WTC11 (cell line): ENCODE data around the gene ZBTB4. TPM values are rescaled to one million over a fixed set of nuclear protein-coding genes. Genes with fewer than 3 reads are reported as not detected.
"Not testable (repeated sequence)": the region's sequence is repeated elsewhere in the genome, so short reads cannot be mapped to it uniquely, and the experiment has no call there.

Source experiments
- ATAC-seq: fragments of 200-7000 bp; cut with Tn5 transposase; 2 replicates; pipeline ENCODE4 v1.10.0; 2021; ENCODE audit warnings: mild to moderate bottlenecking, moderate library complexity
- CTCF ChIA-PET: fragments of 300-600 bp; sonication (Branson Sonifier 250); formaldehyde crosslinking; loops from one replicate; lab custom pipeline; 2021; ENCODE audit warnings: antibody characterized with exemption; lab: Charles Lee
- POLR2A ChIA-PET: fragments of 350-600 bp; sonication (Branson Sonifier 250); formaldehyde crosslinking; loops from one replicate; lab custom pipeline; 2021; ENCODE audit warnings: antibody characterized with exemption; lab: Charles Lee
- DNase-seq: peaks from one replicate; pipeline ENCODE4 v3.0.0; 2021; ENCODE audit warnings: low spot score
- H3K27ac Mint-ChIP-seq: 2 replicates; pipeline ENCODE4 v1.8.0; 2021; ENCODE audit warnings: mixed read lengths
- H3K27me3 Mint-ChIP-seq: 2 replicates; pipeline ENCODE4 v1.8.0; 2021; ENCODE audit warnings: low read depth, mild to moderate bottlenecking, moderate library complexity, mixed read lengths
- H3K36me3 Mint-ChIP-seq: 2 replicates; pipeline ENCODE4 v1.8.0; 2021; ENCODE audit warnings: mixed read lengths
- H3K4me1 Mint-ChIP-seq: 2 replicates; pipeline ENCODE4 v1.8.0; 2022; ENCODE audit warnings: mixed read lengths
- H3K4me3 Mint-ChIP-seq: 2 replicates; pipeline ENCODE4 v1.8.0; 2021; ENCODE audit warnings: mild to moderate bottlenecking, moderate library complexity, mixed read lengths
- H3K9me3 Mint-ChIP-seq: 2 replicates; pipeline ENCODE4 v1.8.0; 2021; ENCODE audit warnings: mixed read lengths
- CTCF ChIP-seq: fragments of 200-600 bp; IDR thresholded peaks from 2 replicates; pipeline ENCODE4 v1.8.0; 2022; ENCODE audit warnings: antibody characterized with exemption
- GRHL2 ChIP-seq: fragments of 250-450 bp; sonication (Bioruptor Pico); IDR thresholded peaks from 2 replicates; pipeline ENCODE4 v1.8.0; 2022; ENCODE audit warnings: mild to moderate bottlenecking, moderate library complexity; ENCODE audit not compliant: insufficient replicate concordance, severe bottlenecking
- IRF2 ChIP-seq: sonication (generic); formaldehyde crosslinking; IDR thresholded peaks from 2 replicates; pipeline ENCODE4 v1.8.0; 2022; ENCODE audit warnings: low read depth, missing genetic modification reagents, borderline replicate concordance
- KAT7 ChIP-seq: sonication (generic); formaldehyde crosslinking; IDR thresholded peaks from 2 replicates; pipeline ENCODE4 v1.8.1; 2023; ENCODE audit warnings: missing genetic modification reagents, mild to moderate bottlenecking, borderline replicate concordance
- MLX ChIP-seq: sonication (generic); formaldehyde crosslinking; IDR thresholded peaks from 2 replicates; pipeline ENCODE4 v1.8.1; 2023; ENCODE audit warnings: mild to moderate bottlenecking, missing genetic modification reagents, moderate library complexity
- MYBL2 ChIP-seq: sonication (generic); formaldehyde crosslinking; IDR thresholded peaks from 2 replicates; pipeline ENCODE4 v1.8.1; 2023; ENCODE audit warnings: mild to moderate bottlenecking, moderate library complexity, missing genetic modification reagents
- NFATC4 ChIP-seq: fragments of 250-450 bp; sonication (Bioruptor Pico); IDR thresholded peaks from 2 replicates; pipeline ENCODE4 v1.9.0; 2021; ENCODE audit warnings: mild to moderate bottlenecking
- NFE2L1 ChIP-seq: sonication (generic); formaldehyde crosslinking; IDR thresholded peaks from 2 replicates; pipeline ENCODE4 v1.8.1; 2023; ENCODE audit warnings: missing genetic modification reagents
- PREB ChIP-seq: sonication (generic); formaldehyde crosslinking; IDR thresholded peaks from 2 replicates; pipeline ENCODE4 v1.8.1; 2022; ENCODE audit warnings: mild to moderate bottlenecking, missing genetic modification reagents, moderate library complexity, borderline replicate concordance
- RELA ChIP-seq: sonication (generic); formaldehyde crosslinking; IDR thresholded peaks from 2 replicates; pipeline ENCODE4 v1.8.1; 2022; ENCODE audit warnings: missing genetic modification reagents, mild to moderate bottlenecking, borderline replicate concordance
- SMAD3 ChIP-seq: sonication (generic); formaldehyde crosslinking; IDR thresholded peaks from 2 replicates; pipeline ENCODE4 v1.8.0; 2022; ENCODE audit warnings: missing genetic modification reagents, mild to moderate bottlenecking, borderline replicate concordance
- USF2 ChIP-seq: sonication (generic); formaldehyde crosslinking; IDR thresholded peaks from 2 replicates; pipeline ENCODE4 v1.8.1; 2023; ENCODE audit warnings: mild to moderate bottlenecking, missing genetic modification reagents, moderate library complexity
- ZNF121 ChIP-seq: sonication (generic); formaldehyde crosslinking; IDR thresholded peaks from 2 replicates; pipeline ENCODE4 v1.8.0; 2023; ENCODE audit warnings: missing genetic modification reagents
- ZNF138 ChIP-seq: sonication (generic); formaldehyde crosslinking; conservative IDR thresholded peaks from 2 replicates; pipeline ENCODE4 v1.8.1; 2022; ENCODE audit warnings: mild to moderate bottlenecking, moderate library complexity, missing genetic modification reagents
- ZNF232 ChIP-seq: sonication (generic); formaldehyde crosslinking; IDR thresholded peaks from 2 replicates; pipeline ENCODE4 v1.8.0; 2022; ENCODE audit warnings: mild to moderate bottlenecking, missing genetic modification reagents
- ZNF396 ChIP-seq: fragments of 250-450 bp; sonication (Bioruptor Pico); IDR thresholded peaks from 2 replicates; pipeline ENCODE4 v1.8.0; 2021; ENCODE audit warnings: mild to moderate bottlenecking, moderate library complexity, borderline replicate concordance
- ZNF416 ChIP-seq: fragments of 250-450 bp; sonication (Bioruptor Pico); IDR thresholded peaks from 2 replicates; pipeline ENCODE4 v1.9.0; 2021; ENCODE audit warnings: mild to moderate bottlenecking, inconsistent platforms
- total RNA-seq: library from RNA; stranded (reverse); gene quantifications from 3 replicates; pipeline ENCODE4 v1.2.3, GENCODE V29; 2021
- TF ChIP-seq, protein P1 (sequence below): sonication (generic); formaldehyde crosslinking; IDR thresholded peaks from 2 replicates; pipeline ENCODE4 v1.8.0; 2022; ENCODE audit warnings: mild to moderate bottlenecking, missing genetic modification reagents
- TF ChIP-seq, protein P2 (sequence below): sonication (generic); formaldehyde crosslinking; conservative IDR thresholded peaks from 2 replicates; pipeline ENCODE4 v1.8.1; 2022; ENCODE audit warnings: mild to moderate bottlenecking, missing genetic modification reagents
- TF ChIP-seq, protein P3 (sequence below): sonication (generic); formaldehyde crosslinking; IDR thresholded peaks from 2 replicates; pipeline ENCODE4 v1.8.0; 2022; ENCODE audit warnings: mild to moderate bottlenecking, missing genetic modification reagents

The ZBTB4 gene
- total RNA-seq, 1 experiment from 2014 or later = 14.6 TPM

- Mint-ChIP-seq H3K27me3 (no peaks in the 10 kb centered on the region), H3K4me3 (peak overlapping the region; percentile 90), H3K36me3 (peaks cover 3% of the 10 kb centered on the region; the same call in 1 of the 2 replicates), H3K27ac (peak overlapping the region; percentile 99), H3K9me3 (no peaks in the 10 kb centered on the region), H3K4me1 (peaks cover 59% of the 10 kb centered on the region)
- POLR2A ChIA-PET = interaction anchor here (0.6 to 2.2 kb wide), 7 partner anchors 37 to 100 kb away, joined by 3 to 15 read pairs (median 5); partner anchors contain the start of gene MPDU1
- DNase-seq (peak; percentile 95), ATAC-seq (peak; percentile 47)
- CTCF ChIA-PET = interaction anchor here (0.7 to 1.3 kb wide), 2 partner anchors 80 to 90 kb away, joined by 3 to 6 read pairs; partner anchors contain the start of genes PLSCR3 and TMEM256
- no peak for TF ChIP-seq CTCF
- TF ChIP-seq IRF2 (CRISPR knock-in tag) = no peak
- TF ChIP-seq, protein P1, sequence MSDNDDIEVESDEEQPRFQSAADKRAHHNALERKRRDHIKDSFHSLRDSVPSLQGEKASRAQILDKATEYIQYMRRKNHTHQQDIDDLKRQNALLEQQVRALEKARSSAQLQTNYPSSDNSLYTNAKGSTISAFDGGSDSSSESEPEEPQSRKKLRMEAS = peak; percentile 66; the same call in 1 of the 2 replicates
- TF ChIP-seq NFE2L1 = no peak
- TF ChIP-seq, protein P2, sequence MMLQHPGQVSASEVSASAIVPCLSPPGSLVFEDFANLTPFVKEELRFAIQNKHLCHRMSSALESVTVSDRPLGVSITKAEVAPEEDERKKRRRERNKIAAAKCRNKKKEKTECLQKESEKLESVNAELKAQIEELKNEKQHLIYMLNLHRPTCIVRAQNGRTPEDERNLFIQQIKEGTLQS = no peak
- peak; percentile 95 for TF ChIP-seq ZNF121
- TF ChIP-seq KAT7 (CRISPR knock-in tag) = no peak
- no peak for TF ChIP-seq GRHL2 (CRISPR knock-in tag)
- no peak for TF ChIP-seq NFATC4 (CRISPR knock-in tag)
- TF ChIP-seq, protein P3, sequence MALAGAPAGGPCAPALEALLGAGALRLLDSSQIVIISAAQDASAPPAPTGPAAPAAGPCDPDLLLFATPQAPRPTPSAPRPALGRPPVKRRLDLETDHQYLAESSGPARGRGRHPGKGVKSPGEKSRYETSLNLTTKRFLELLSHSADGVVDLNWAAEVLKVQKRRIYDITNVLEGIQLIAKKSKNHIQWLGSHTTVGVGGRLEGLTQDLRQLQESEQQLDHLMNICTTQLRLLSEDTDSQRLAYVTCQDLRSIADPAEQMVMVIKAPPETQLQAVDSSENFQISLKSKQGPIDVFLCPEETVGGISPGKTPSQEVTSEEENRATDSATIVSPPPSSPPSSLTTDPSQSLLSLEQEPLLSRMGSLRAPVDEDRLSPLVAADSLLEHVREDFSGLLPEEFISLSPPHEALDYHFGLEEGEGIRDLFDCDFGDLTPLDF (CRISPR knock-in tag) = no peak
- no peak for TF ChIP-seq SMAD3
- no peak for TF ChIP-seq RELA (CRISPR knock-in tag)
- TF ChIP-seq PREB (CRISPR knock-in tag) = no peak
- no peak for TF ChIP-seq ZNF232 (CRISPR knock-in tag)
- TF ChIP-seq ZNF396 (CRISPR knock-in tag) = no peak
- TF ChIP-seq ZNF138 (CRISPR knock-in tag) = no peak
- TF ChIP-seq ZNF416 (CRISPR knock-in tag) = no peak
- TF ChIP-seq MLX = no peak
- TF ChIP-seq USF2 (CRISPR knock-in tag) = peak; percentile 5; the same call in 1 of the 2 replicates
- no peak for TF ChIP-seq MYBL2 (CRISPR knock-in tag)
Measured at GRCh38 chr17:7483255-7484066, 4.0 kb upstream of the ZBTB4 start.

GRCh38 chr17:7482742-7483088, 3.3 kb upstream of the ZBTB4 start:
- H3K9me3 Mint-ChIP-seq, H3K36me3 Mint-ChIP-seq, H3K27me3 Mint-ChIP-seq, POLR2A ChIA-PET, ATAC-seq, DNase-seq, CTCF ChIA-PET: not testable (repeated sequence)
- H3K4me1 Mint-ChIP-seq = peaks cover 64% of the 10 kb centered on the region
- peak overlapping the region; percentile 99 for H3K27ac Mint-ChIP-seq
- H3K4me3 Mint-ChIP-seq = peak overlapping the region; percentile 90

DNA sequence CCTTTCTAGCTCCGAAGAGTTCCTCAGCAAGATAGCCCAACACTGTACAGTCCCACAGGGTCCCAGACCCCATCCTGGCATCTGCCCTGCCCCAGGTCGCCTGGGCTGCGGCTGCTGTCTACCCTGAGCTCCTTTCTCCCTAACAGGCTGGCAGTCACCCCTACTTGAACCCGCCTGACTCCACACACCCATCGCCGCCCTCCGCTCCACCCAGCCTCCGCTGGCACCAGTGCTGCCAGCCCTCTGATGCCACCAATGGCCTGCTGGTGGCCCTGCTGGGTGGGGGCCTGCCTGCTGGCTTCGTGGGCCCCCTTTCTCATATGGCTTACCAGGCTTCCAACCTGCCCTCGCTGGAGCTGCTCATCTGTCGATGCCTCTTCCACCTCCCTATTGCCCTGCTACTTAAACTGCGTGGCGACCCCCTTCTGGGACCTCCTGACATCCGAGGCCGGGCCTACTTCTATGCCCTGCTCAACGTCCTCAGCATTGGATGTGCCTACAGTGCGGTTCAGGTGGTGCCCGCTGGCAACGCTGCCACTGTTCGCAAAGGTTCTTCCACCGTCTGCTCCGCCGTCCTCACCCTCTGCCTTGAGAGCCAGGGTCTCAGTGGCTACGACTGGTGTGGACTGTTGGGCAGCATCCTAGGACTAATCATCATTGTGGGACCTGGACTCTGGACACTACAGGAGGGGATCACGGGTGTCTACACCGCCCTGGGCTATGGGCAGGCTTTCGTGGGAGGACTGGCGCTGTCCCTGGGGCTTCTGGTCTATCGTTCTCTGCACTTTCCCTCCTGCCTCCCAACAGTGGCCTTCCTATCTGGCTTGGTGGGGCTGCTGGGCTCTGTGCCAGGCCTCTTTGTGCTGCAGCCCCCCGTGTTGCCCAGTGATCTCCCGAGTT, 2.7 kb upstream of the ZBTB4 start:
- DNase-seq, ATAC-seq, H3K9me3 Mint-ChIP-seq, H3K36me3 Mint-ChIP-seq, H3K27me3 Mint-ChIP-seq: not testable (repeated sequence)
- ChIA-PET CTCF (interaction anchor here (1.2 to 1.4 kb wide), 2 partner anchors 45 to 78 kb away, joined by 4 to 6 read pairs; no protein-coding TSS in a partner anchor), POLR2A (interaction anchor here (0.7 to 1.0 kb wide), 3 partner anchors 21 to 92 kb away, joined by 3 read pairs; no protein-coding TSS in a partner anchor)
- peak overlapping the region; percentile 99 for H3K27ac Mint-ChIP-seq
- peaks cover 63% of the 10 kb centered on the region for H3K4me1 Mint-ChIP-seq
- H3K4me3 Mint-ChIP-seq = peak overlapping the region; percentile 90

DNA sequence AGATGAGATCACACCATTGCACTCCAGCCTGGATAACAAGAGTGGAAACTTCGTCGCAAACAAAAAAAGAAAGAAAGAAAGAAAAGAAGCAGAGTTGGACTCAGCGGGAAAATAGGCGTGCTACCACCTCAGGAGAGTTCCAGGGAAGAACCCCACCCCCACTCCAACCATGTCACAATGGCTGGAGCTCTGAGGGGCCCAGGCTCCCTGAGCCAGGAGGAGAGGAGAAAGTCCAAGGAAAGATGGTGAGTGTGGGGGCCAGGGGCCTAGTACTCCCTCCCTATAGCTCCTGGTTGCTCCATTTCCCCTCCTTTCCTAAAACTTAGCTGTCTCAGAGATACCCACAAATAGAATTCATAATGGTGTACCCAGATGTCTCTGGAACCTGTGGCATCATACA, 1.8 kb upstream of the ZBTB4 start, which contains the start of gene SLC35G6:
Gene SLC35G6, plus strand, starts transcription at position 172 of the 400 bp plus-strand sequence. Its CDS starts 71 bp downstream, at position 243.
- DNase-seq, ATAC-seq, H3K9me3 Mint-ChIP-seq, H3K27me3 Mint-ChIP-seq, H3K36me3 Mint-ChIP-seq: not testable (repeated sequence)
- Mint-ChIP-seq H3K4me1 (peaks cover 67% of the 10 kb centered on the region), H3K27ac (peak within 1 kb of the TSS; percentile 83), H3K4me3 (peak within 1 kb of the TSS; percentile 89)
- CTCF ChIA-PET = interaction anchor here (1.1 to 1.4 kb wide), 3 partner anchors 44 to 108 kb away, joined by 4 to 6 read pairs (median 4); partner anchors contain the start of gene SOX15
- POLR2A ChIA-PET = interaction anchor here (0.7 to 1.0 kb wide), 3 partner anchors 20 to 93 kb away, joined by 3 read pairs; no protein-coding TSS in a partner anchor
